Measurements from ENCODE around the gene CAVIN2. TPM values are rescaled to one million over a fixed set of nuclear protein-coding genes. Genes with fewer than 3 reads are reported as not detected.

The CAVIN2 gene
- total RNA-seq, 1 donor from 2014 or later, result not detected

DNA sequence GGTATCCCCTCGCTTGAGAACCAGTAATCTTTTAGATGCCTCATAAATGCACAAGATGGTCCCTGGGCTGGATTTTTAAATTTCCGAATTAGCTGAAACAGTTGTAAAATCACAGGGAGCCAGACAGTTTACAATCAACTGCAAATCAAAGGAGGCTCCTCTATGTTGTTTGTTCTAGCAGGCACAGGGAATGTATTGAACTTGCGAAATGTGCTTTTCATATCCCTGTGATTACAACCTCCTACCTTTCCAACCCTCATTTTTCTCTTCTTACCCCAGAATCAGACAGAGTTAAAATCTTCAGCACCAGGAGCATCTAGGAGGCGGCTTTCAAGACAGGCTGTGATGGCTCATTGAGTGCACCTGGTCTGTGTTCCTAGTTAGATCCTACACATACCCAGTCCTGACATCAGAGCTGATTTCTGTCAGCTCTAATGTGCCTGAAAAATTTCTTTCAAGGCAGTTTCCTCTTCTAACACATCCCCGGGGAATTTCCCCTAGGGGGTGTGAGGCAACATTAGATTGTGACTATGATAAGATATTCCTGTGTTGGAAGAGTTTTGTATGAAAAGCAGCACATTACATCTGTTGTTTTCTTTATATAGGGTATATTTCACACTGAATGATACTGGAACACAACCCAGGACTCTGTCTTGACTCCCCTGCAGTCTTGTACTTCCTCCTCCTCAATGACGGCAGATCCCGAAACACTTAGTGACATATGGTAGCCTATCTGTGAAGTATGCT is 17.9 kb upstream of the CAVIN2 start:
- Mint-ChIP-seq H3K4me3 (ENCODE audit: unreplicated experiment) (peak overlapping the region; percentile 2), H3K36me3 (ENCODE audit: unreplicated experiment) (no peaks in the 10 kb centered on the region), H3K27ac (ENCODE audit: unreplicated experiment) (peak overlapping the region; percentile 89), H3K4me1 (ENCODE audit: low read depth, unreplicated experiment) (peaks cover 22% of the 10 kb centered on the region), H3K27me3 (ENCODE audit: unreplicated experiment) (no peaks in the 10 kb centered on the region), H3K9me3 (ENCODE audit: unreplicated experiment) (no peaks in the 10 kb centered on the region)
- no peak for DNase-seq
- TF ChIP-seq, protein P1, sequence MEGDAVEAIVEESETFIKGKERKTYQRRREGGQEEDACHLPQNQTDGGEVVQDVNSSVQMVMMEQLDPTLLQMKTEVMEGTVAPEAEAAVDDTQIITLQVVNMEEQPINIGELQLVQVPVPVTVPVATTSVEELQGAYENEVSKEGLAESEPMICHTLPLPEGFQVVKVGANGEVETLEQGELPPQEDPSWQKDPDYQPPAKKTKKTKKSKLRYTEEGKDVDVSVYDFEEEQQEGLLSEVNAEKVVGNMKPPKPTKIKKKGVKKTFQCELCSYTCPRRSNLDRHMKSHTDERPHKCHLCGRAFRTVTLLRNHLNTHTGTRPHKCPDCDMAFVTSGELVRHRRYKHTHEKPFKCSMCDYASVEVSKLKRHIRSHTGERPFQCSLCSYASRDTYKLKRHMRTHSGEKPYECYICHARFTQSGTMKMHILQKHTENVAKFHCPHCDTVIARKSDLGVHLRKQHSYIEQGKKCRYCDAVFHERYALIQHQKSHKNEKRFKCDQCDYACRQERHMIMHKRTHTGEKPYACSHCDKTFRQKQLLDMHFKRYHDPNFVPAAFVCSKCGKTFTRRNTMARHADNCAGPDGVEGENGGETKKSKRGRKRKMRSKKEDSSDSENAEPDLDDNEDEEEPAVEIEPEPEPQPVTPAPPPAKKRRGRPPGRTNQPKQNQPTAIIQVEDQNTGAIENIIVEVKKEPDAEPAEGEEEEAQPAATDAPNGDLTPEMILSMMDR (IDR thresholded peaks at IDR 0.05; ENCODE audit: partially characterized antibody, unreplicated experiment), result no peak

DNA sequence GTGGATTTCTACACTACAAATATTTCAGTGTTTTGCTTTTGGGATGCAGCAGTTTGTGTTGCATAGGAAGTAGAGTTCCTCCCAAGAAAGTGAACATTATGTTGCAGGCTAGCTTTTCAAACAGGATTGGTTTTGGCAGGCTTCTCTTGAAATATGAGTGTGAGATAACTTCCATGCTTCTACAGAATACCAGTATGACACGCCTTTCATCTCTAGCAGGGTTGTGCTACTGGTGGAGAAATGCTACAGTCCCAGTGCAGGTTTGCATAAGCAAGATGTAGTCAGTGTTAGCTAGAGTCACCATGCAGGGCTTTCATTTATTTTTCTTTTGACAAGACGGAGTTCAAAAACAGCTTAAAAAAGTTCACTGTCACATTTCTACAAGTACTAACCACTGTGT is 17.1 kb upstream of the CAVIN2 start:
- TF ChIP-seq, protein P1 (IDR thresholded peaks at IDR 0.05; ENCODE audit: partially characterized antibody, unreplicated experiment), result no peak

DNA sequence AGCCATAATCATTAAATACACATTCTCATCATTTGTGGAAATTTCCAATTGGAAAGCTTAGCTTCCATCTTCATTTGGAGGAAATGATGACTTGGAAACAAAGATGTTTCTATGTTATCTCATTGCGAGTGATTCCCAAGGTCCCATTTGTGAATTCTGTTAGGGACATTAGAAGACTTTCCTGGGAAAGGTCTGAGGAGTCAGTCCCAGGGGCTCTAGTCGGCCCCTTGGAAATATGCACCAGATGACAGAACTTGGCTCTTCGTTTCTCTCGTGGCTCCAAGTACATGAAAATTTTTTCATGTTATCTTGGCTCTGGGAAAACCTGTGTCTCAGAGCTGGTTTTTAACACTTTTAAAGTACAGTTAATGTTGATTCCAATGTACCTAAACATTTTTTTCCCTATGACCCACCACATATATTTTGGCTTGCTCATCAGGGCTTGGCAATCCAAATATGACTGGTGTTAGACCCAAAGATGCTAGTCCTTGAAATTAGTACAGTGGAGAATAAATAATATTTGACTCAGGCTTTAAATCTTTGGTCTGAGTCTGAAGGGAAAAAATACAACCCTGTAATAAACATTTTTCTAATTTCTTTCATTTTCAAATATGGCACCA is 15.4 kb upstream of the CAVIN2 start:
- H3K4me3 Mint-ChIP-seq (ENCODE audit: unreplicated experiment), result no peak overlapping the region
- no peak for DNase-seq
- no peaks in the 10 kb centered on the region for H3K36me3 Mint-ChIP-seq (ENCODE audit: unreplicated experiment)
- TF ChIP-seq, protein P1 (IDR thresholded peaks at IDR 0.05; ENCODE audit: partially characterized antibody, unreplicated experiment), result no peak
- no peaks in the 10 kb centered on the region for H3K27me3 Mint-ChIP-seq (ENCODE audit: unreplicated experiment)
- no peaks in the 10 kb centered on the region for H3K9me3 Mint-ChIP-seq (ENCODE audit: unreplicated experiment)
- peaks cover 18% of the 10 kb centered on the region for H3K4me1 Mint-ChIP-seq (ENCODE audit: low read depth, unreplicated experiment)
- no peak overlapping the region for H3K27ac Mint-ChIP-seq (ENCODE audit: unreplicated experiment)

More for the DNA sequence above, 17.1 kb upstream of the CAVIN2 start:
- no peak for DNase-seq
- Mint-ChIP-seq H3K36me3 (ENCODE audit: unreplicated experiment) (no peaks in the 10 kb centered on the region), H3K4me3 (ENCODE audit: unreplicated experiment) (no peak overlapping the region), H3K27ac (ENCODE audit: unreplicated experiment) (peak overlapping the region; percentile 89), H3K27me3 (ENCODE audit: unreplicated experiment) (no peaks in the 10 kb centered on the region), H3K9me3 (ENCODE audit: unreplicated experiment) (no peaks in the 10 kb centered on the region), H3K4me1 (ENCODE audit: low read depth, unreplicated experiment) (peaks cover 19% of the 10 kb centered on the region)

DNA sequence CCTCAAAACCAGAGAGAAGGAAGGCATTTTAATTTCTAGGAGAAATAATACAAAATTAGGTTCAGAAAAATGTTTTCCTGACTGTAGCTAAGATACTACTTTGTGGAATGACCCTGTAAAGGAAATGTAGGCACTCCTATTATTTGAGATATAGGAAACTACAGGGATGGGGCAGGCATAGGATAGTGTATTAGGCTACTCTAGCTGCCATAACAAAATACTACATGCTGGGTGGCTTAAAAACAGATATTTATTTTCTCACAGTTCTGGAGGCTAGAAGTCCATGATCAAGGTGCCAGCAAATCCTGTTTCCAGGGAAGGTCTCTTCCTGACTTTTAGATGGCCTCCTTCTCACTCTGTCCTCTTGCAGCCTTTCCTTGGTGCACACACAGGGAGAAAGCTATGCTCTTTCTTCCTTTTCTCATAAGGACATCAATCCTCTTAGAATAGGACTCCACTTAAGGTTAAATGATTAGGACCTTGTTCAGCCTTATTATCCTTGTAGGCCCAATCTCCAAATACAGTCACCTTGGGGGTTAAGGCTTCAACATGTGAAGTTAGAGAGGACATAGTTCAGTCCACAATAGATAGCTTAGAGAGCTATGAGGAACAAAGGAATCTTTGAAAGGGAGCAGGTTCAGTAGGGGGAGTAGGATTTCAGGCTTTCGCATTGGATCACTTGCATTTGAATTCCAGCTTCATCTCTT is 14.0 kb upstream of the CAVIN2 start:
- TF ChIP-seq, protein P1 (IDR thresholded peaks at IDR 0.05; ENCODE audit: partially characterized antibody, unreplicated experiment), result no peak
- H3K9me3 Mint-ChIP-seq (ENCODE audit: unreplicated experiment), result no peaks in the 10 kb centered on the region
- H3K27ac Mint-ChIP-seq (ENCODE audit: unreplicated experiment), result no peak overlapping the region
- no peaks in the 10 kb centered on the region for H3K36me3 Mint-ChIP-seq (ENCODE audit: unreplicated experiment)
- DNase-seq, result no peak
- peaks cover 16% of the 10 kb centered on the region for H3K4me1 Mint-ChIP-seq (ENCODE audit: low read depth, unreplicated experiment)
- H3K4me3 Mint-ChIP-seq (ENCODE audit: unreplicated experiment), result no peak overlapping the region
- H3K27me3 Mint-ChIP-seq (ENCODE audit: unreplicated experiment), result no peaks in the 10 kb centered on the region

Data from glutamatergic neuron (in vitro differentiated cells).